HG03108 (cell line): ENCODE measurements around the gene TMEM11.
"Not testable (repeated sequence)": the region's sequence is repeated elsewhere in the genome, so short reads cannot be mapped to it uniquely, and the experiment has no call there.

Experiments
- ATAC-seq: cut with Tn5 transposase; IDR thresholded peaks from one replicate; pipeline ENCODE4 v1.9.1; 2021; ENCODE audit warnings: moderate library complexity; ENCODE audit not compliant: unreplicated experiment

Gene TMEM11

DNA sequence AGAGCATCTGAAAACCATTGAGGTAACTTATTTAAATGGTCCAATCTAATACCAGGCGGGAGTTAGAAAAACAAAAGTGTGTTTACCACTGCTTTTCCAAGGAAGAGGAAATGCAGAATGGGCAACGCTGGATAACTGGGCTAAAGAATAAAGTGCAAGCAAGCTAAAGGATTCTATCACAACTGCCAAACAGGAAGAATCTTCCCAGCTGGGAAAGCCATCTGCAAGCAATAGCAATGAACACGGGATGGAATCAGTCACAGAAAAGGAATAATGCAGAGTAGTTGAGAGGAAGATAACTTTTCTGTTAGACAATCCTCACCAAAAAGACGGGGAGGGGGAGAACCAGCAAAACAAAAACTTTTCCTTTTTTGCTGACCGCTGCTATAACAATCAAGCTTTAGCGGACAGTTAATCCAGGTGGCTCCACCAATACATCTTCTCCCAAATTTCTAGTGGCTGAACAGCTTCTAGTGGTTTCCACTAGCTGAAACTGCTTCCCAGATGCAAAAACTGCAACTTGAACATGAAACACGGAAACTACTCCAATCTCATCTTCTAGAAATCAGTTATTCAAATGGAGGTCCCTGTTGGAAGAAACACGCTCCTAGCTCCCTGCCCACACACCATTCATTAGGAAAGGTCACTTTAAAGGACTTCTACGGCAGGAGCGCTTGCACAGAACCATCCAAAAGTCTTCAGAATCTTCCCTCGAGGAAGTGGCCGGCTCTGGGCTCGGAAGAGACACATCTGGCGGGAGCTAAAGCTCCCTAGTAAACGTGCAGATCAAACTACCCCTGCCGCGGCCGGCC lies 929 bp downstream of the TMEM11 start:
- ATAC-seq, result no peak

DNA sequence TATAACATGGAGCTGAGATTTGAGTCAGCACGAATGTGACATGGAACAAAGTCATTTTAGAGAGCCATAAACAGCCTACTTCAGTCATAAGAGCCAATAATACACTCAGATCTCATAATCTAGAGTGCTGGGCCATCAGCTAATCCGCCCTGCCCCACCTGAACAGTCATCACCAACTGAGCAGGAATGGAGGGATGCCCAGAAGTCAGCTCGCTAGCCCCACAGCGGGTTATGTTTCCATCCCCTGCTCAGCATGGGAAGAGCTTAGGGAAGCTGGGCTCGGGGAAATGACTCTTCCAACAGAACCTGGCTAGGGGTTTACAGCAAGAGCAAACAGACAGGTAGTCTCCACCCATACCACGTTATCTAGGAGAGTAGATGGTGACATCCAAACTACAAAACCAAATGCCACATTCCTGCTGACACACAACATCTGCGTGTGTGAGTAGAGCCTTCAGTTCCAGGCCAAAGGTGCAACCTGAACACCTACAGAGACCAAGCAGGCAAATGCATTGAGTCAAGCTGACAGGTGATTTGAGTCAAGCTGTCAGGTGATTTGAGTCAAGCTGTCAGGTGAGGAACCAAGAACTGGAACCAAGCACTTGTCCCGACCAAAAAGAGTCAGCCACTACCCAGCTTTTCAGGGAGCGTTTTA lies 2.0 kb downstream of the TMEM11 start:
- ATAC-seq, result no peak

DNA sequence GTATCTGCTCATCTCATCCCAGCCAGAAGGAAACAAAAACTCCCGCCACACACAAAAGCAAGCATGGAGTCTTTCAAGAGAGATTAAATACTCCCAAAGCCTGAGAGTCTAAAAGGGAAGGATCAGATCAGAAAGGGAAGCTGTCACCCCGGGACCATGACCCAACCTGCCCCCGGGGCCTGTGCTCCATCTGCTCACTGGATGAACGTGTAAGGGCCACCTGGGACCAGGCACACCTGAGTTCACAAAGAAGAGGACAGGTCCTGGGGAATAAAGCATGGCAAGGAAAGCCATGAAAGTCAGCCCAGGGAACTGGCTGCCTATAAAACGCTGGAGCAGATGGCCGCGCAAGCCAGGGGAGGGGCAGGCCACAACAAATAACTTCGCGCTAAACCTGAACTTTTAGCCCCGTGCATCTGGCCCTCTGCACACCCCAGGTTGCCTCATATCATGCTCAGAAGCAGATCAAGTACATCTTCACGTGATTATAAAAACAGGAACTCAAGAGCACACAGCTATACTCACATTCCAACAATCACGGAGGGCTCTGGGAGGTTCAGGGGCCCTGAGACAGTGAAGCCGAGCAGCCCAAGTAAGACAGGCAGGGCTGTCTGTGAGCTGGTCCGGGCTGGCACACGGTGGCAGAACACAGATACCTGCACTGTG lies 3.4 kb downstream of the TMEM11 start:
- ATAC-seq, result no peak

DNA sequence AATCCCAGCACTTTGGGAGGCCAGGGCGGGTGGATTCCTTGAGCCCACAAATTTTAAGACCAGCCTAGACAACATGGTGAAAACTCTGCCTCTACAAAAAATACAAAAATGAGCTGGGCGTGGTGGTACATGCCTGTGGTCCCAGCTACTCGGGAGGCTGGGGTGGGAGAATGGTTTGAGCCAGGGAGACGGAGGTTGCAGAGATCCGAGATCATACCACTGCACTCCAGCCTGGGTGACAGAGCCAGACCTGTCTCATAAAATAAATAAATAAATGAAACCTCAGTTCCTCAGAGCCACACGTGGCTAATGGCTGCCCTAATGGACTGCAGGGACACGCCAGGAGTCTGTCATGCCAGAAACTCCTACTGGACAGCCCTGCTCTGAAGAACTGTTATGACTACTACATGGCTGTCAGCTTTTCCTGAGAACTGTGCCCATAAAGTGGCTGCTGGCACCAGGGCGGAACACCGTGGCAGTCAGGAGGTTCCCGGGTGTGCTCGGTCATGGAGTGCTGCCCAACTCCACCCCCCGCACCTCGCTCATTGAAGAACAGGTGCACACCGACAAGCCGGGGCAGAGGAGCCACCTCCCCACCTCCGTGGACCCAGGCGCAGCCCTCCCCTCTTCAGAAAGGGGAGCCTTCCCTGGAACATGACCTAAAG lies 4.3 kb downstream of the TMEM11 start:
- ATAC-seq, result no peak

DNA sequence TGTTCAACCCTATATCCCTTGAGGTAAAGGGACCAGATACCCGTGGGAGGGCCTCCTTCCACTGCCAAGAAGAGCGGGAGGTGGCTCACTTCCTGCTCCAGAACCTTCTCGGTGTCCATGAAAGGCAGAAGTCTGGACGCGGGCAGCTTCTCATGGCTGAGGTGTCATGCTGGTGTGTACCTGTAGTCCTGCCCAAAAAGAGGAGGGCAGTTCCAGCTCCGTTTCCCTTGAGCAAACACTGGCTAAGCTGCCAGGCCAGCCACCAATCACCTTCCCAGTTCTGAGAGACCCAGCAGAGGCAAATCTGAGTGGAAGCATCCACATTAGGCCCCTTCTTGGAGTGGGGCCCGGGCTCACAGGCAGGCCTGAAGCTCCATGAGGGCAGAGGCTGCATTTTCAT lies 5.6 kb downstream of the TMEM11 start:
- ATAC-seq, result no peak

DNA sequence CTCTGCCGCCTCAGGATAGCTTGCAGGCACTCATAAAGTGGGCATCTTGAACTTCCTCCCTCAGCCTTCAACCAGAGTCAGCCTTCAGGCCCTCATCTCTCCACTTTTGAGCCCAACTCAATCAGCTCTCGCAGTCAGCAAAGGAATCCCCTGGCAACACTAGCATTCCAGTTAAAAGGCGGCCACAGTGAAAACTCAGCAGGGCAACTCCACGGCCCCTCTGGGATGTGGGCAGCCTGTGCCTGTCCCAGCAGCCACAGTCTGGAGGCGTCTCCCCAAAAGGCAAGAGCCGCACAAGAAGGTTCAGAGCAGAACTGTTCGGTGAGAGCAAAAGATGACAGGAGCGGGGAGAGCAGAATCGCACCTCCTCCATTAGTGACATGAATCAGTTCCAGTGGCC lies 9.0 kb downstream of the TMEM11 start:
- no peak for ATAC-seq

DNA sequence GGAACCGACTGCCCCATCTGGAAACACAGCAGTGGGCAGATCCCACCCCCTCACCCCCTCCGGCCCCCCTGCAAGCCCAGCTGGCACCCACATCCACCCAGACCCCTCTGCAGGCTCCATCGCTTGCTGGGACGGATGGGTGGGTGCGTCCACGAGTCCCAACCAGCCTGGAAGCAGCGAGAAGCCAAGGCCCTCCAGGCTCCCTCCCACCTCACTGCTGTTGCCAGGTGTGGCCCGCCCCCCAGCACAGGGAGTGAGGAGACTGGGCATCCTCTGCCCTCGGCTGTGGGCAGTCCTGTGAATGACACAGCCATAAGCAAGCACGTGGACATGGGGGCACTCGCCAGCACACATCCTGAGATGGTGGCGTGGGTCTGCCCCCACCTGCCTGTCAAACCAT lies 11.4 kb downstream of the TMEM11 start:
- ATAC-seq, result no peak

DNA sequence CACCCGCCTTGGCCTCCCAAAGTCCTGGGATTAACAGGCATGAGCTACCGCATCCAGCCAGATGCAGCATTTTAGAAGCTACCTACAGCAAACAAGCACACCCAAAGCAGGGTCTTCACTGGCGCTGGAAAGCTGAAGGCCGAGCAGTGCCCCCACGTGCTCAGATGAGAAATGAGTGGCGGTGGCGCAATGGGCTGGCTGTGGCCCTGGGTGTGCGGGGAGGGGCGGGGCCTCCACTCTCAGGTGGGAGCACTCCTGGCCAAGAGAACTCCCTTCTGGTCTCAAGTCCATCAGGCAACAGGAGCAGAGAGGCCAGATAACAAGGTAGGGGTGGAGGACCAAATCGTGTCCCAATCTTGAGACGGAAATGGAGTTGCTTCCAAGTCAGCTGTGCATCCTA lies 12.1 kb downstream of the TMEM11 start:
- no peak for ATAC-seq

DNA sequence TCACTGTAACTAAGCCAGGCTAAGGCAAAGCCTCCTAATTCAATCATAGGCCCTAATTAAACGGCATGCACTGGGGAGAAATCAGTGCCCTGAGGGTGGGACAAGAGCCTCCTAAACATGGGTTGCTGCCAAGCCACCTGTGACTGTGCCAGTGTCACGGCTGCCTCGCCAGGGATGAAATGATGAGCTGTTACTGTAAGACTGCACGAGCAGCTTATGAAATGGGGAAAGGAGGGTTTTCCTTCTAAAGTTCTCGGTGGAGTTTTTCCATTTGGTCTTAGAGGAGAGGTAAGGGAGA lies 12.7 kb downstream of the TMEM11 start:
- no peak for ATAC-seq

DNA sequence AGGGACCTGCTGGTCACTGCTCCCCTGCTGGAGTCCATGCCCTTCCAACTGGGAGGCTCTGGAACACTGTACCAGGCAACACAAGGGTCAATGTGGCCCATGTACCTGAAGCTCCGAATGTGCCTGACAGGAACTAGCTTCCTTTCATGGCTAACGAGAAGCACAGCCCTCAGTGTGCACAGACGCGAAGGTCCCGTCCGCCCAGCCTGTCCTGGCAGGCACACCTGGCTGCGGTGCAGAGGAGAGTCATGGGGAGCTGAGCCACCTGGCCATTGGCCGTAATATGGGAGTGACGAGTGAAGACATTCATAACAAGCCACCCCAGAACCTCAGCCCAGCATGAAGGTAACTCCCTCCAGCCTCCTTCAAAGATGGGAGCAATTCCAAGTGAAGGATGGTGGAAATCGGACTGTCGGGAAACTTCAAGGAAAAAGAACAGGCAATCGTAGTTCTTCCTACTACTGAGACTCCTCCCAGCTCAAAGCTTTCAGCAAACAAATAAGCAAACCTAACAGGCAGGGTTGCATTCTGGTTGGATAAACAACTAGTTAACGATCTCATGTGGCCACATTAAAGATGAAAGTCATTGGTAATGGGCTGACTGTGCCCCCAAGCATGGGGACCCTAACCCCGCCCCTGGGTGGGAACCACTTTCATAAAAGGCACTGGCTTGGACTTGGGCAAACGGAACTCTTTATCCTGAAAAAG lies 13.2 kb downstream of the TMEM11 start:
- no peak for ATAC-seq

DNA sequence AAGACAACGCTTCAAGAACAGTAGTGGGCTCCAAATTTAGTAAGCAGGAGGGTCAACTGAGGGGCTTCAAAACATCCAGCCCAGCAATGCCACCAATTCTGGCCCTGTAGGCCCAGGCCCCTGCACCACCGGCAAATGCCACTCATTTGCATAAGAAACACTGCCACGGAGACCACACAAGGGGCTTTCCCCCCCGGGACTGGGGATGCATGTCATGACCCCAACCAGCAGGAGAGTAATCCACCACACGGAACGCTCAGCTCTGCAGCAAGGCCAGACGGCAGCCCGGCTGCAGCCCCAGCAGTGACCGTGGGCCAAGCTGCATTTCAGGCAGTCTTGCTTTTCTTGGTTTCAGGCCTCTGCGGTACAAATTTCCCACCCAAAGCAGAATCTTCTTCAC lies 14.1 kb downstream of the TMEM11 start:
- no peak for ATAC-seq

DNA sequence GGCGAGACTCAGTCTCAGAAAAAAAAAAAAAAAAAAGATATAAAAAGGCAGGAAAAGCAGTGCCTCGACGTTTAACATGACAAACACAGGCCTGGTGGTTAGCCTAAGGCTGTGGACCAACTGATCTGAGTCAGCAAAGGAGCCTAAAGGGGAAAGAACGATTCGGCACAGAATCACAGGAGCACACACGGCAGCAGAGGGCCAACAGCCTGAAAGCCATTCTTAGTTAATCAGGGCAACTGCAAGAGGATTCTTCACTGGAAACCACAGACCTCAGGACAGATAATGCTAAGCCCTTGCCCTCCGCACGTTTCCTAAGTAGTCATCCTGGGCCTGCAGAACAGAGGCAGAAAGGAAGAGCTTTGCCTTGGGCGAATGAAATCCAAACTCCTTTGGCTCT lies 14.7 kb downstream of the TMEM11 start:
- ATAC-seq, result no peak

DNA sequence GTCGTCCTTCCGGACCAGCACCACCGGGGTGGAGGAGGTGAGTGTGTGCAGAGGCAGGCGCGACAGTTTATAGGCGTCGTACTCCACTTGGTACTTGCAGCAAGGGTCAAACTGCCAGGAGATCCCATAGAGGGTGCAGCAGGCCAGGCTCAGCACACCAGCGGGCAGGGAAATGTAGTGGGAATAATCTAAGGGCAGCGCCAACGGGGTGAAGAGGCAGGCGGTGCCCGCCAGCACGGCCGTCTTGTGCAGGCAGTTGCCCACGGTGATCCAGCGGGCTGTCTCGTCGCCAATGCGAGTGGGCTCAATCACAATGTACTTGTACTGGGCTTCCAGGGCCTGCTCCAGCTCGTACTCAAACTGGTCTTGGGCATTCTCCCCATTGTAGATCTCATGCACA lies 15.6 kb downstream of the TMEM11 start:
- ATAC-seq, result no peak

DNA sequence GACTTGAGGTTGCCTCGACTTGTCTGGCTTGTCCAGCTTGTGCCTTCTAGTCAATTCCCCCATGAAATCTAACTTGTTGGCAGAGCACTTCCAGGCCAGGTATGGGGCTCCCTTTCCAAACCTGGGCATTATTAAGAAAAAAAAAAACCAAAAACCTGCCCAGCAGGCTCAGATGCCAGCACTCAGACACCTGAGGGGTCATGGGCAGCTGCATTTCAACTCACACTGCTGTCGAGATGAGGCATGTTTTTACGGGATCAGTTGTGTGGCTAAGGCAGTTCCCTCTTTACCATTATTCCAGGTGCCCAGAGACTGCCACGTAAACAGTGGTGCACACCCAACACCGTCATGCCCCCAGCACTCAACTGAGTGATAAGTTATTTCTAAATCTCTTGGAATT lies 17.8 kb downstream of the TMEM11 start:
- ATAC-seq, result no peak

DNA sequence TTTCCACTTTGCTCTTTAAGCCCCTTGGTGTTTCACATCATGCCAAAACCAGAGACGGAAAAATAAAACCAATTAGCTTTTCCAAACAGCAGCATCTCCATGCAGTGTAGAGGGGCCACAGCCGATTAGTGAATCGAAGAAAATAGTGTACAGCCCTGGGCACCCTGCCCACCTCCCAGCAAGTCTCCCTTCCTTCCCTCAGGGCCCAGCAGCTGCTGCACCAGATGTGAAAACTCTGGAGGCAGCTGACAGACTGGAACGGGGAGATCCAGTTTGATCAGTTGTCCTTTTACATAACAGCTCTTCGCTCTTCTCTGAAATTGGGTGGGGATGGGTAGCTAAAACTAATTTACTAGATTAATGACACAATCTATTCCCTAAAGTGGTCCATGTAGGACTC lies 19.3 kb downstream of the TMEM11 start:
- ATAC-seq, result no peak

DNA sequence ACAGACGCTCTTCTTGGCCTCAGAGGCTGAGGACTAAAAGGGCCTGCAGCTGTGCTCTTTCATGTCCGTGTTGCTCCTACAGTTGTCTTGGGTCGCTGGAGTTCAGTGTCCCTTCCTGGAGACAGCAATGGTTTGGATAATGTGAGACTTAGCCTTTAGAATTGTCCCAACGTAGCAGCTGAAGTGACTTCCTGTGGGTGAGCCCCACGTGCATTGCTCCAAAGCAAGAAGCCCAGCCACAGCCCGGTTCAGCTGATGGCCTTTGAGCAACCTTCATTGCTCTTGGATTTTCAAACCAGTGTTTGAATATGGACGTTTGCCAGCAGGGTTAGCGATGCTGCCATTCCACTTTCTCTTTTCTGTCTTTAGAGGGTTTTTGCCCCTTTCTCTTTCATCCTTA lies 19.7 kb downstream of the TMEM11 start:
- no peak for ATAC-seq

DNA sequence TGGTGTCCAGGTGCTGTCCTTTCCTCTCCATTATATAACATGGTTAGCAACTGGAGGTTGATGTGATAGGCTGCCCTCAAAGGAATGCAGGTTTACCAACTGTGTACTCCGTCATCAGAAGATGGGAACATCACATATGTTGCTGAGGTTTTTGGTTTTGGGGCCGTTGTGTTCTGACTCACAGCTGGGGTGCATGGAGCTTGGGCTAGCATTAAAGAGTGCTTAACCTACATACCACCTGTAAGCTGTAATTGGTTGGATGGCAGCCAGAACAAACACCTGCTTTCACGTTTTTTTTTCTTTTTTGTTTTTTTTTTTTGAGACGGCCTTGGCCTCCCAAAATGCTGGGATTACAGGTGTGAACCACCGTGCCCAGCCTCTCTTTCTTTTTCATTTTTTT lies 20.9 kb downstream of the TMEM11 start:
- ATAC-seq, result no peak

DNA sequence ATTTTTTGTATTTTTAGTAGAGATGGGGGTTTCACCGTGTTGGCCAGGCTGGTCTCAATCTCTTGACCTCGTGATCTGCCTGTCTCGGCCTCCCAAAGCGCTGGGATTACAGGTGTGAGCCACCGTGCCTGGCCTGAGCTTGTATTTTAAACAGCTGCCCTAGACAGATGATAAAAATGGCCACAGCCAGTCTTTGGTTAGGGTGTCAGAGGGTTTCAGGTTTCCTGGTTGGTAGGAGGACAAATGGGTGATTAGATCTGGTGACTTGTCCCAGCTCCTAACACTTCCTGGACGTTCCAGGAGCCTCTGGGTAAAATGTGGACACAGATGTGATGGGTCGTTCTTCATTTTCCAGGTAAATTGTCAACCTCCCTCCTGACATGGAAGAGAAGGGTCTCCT lies 21.5 kb downstream of the TMEM11 start:
- ATAC-seq, result not testable (repeated sequence)

DNA sequence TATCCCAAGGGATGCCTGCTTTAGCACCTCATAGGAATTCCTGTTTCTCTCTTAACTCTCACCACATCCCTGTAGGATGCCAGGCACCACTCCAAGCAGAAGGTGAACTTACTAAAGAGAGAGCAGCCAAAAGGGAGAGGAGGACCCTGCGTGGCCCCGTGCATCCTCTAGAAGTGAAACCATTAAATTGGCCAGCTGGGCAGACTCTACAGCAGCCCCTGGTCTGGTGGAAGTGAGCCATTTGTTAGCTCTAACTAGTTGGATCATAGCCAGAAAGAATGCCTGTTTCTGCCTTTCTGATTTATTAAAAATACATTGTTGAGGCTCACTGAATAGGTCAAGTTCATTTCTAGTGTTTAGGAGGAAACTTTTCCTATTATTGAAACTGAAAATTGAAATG lies 22.3 kb downstream of the TMEM11 start:
- ATAC-seq, result no peak

DNA sequence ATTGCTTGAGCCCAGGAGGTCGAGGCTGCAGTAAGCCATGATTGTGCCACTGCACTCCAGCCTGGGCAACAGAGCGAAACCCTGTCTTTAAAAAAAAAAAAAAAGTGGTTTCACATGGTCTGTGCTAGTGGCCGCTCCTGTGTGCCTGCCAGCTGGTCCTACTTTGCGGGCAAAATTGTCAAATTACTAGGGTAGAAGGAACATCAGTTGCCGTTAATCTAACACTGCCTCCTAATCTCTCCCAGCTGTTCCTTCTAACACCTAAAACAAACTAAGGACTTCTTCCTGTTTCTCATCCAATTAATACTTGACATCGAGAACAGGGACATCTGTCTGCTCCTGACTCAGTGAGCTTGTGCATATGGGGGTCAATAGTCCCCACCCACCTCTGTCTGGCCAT lies 23.9 kb downstream of the TMEM11 start:
- ATAC-seq, result no peak

DNA sequence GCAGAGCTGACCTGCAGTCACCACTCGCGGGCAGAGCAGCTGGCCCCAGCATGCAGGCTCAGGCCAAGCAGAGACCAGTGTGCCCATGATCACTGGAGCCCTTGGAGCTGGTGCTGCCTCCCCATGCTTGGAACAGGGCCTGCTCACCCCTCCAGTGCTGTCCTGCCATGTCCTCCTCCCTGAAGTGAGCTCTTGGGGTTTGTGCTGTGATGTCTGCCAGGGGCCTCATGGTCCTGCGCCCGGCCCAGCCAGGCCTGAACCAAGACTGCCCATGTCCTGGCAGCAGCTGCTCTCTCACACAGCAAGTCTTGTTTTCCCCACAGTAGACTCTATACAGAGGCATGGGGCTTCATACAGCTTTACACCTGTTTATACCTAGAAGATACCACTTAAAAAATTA lies 24.6 kb downstream of the TMEM11 start:
- ATAC-seq, result no peak
